LHCN-M2 (cell line): ENCODE data around the gene NNMT. TPM values are rescaled to one million over a fixed set of nuclear protein-coding genes. Genes with fewer than 3 reads are reported as not detected.

Source experiments
- DNase-seq: peaks from one replicate; pipeline ENCODE4 v3.0.0-alpha.2; 2012; ENCODE audit warnings: low read depth
- polyA plus RNA-seq: library from polyadenylated mRNA; unstranded; fragments of >200 nt; gene quantifications from one replicate; pipeline ENCODE4 v1.2.1, GENCODE V29; 2012; ENCODE audit warnings: missing spikeins
- total RNA-seq: library from RNA; depleted of rRNA; stranded (reverse); fragments of >200 nt; gene quantifications from 2 replicates; pipeline ENCODE4 v1.2.3, GENCODE V29; 2014; rRNA removed

The NNMT gene
- total RNA-seq, result 759 and 1,139 TPM in 2 replicates
- 1,047 TPM for polyA plus RNA-seq

- peak; percentile 99 for DNase-seq
Observed at GRCh38 chr11:114295676-114296604, at the start of gene NNMT. Gene NNMT (plus strand): TSS chr11:114296399. CDS start chr11:114296557, 158 bp downstream.

DNA sequence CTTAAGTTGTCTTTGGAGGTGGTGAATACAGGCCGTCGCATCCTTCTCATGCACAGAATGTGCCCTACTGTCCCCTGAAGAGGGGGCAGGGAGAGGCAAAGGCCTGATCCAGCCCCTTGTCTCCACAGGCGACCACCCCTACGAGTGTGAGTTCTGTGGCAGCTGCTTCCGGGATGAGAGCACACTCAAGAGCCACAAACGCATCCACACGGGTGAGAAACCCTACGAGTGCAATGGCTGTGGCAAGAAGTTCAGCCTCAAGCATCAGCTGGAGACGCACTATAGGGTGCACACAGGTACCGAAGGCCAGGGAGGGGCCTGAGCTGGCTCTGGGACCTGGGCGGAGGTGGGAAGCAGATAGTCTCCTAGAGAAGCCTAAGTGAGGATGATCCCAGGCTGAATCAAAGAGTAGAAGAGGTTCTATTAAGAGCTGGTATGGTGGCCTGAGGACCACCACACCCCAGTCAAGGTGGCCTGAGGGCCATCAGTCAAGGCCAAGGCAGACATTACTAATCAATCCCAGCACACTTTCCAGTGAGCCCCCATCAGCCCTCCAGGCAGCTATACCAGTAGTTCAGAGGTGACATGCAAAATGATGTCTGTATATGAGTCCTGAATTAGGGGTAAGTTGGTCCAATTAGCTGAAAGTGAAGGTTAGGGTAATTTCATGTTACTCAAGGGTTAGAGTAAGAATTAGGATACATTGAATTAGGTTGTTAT, 49.0 kb upstream of the NNMT start:
- no peak for DNase-seq

GRCh38 chr11:114250180-114250579, 46.0 kb upstream of the NNMT start:
- DNase-seq, result no peak

DNA sequence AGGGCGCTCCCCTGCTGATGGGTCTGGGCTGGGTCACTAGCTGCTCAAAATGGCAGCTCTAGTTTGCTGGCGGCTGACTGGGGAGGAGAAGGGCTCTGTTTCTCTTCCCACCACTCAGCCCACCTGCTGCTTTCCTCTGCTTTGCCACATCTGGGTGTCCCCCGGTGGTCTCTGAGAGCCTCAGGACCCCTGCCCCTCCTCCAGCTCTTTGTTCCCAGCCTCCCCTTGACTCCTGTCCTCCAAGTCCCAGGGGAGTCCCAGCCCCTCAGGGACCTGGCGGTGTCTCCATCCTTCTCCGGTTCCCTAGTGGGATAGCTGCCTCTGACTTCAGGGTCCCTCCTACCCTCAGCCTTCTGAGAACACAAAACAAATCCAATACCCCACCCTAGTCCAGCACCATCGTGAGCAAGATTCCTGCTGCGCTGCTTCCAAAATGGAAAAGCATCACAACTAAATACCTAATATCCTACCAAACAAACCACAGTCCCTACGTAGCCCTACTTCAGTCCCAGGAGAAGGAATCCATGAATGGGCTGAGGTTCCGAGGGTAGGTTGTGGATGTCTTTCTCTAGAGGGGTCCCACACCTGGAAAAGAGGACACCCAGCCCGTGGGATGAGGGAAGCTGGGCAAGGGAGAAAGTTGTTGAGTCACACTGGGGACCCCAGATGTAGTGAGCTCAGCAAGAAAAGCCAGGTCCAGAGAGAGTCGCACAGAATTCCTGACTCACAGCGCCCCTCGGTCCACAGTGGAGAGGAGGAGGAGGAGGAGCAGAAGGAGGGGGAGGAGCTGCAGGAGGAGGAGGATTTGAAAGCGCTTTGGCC, 45.0 kb upstream of the NNMT start:
- no peak for DNase-seq

DNA sequence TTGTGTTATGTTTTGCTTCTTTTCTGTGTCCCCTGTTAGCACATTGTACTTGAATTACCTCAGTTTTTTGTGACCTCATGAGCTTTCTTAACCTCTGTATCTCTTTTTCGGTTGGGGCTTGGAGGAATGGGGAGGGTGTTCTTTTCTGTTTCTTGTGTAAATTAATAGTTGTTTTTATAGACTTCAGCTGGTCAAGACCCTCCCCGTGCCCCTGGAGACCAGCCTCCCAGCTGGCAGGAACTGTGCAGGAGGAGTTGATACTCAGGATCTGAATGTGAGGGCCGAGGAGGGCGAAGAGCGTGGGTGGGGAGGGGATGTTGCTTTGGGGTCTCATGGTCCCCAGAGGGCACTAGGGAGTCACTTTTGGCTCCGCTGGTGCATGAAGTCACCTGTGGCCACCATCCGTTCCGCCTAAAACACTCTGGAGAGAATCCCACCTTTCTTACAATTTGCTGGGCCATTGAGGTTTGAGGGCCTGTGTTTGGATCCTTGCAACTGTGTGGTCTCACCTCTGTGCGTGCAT, 44.3 kb upstream of the NNMT start:
- no peak for DNase-seq

- no peak for DNase-seq
Observed at GRCh38 chr11:114252767-114253166, 43.4 kb upstream of the NNMT start.

GRCh38 chr11:114253771-114254170, 42.4 kb upstream of the NNMT start:
- no peak for DNase-seq

DNA sequence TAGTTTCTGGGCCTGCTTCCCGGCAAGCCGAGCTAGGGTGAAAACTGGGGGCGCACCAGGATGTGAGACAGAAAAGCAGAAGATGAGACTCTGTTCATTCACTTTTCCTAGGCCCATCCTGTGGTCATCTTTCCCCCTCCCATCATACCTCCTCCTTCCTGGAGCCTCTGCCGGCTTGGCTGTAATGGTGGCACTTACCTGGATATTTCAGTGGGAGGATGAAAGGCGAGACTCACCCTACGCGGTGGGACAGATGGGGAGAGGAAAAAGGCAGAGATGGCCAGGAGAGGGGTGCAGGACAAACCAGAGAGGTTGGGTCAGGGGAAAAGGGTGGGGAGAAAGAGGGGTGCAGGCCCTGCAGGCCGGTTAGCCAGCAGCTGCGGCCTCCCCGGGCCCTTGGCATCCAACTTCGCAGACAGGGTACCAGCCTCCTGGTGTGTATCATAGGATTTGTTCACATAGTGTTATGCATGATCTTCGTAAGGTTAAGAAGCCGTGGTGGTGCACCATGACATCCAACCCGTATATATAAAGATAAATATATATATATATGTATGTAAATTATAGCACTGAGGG, 41.5 kb upstream of the NNMT start:
- no peak for DNase-seq

- no peak for DNase-seq
Observed at GRCh38 chr11:114255289-114255688, 40.9 kb upstream of the NNMT start.

DNA sequence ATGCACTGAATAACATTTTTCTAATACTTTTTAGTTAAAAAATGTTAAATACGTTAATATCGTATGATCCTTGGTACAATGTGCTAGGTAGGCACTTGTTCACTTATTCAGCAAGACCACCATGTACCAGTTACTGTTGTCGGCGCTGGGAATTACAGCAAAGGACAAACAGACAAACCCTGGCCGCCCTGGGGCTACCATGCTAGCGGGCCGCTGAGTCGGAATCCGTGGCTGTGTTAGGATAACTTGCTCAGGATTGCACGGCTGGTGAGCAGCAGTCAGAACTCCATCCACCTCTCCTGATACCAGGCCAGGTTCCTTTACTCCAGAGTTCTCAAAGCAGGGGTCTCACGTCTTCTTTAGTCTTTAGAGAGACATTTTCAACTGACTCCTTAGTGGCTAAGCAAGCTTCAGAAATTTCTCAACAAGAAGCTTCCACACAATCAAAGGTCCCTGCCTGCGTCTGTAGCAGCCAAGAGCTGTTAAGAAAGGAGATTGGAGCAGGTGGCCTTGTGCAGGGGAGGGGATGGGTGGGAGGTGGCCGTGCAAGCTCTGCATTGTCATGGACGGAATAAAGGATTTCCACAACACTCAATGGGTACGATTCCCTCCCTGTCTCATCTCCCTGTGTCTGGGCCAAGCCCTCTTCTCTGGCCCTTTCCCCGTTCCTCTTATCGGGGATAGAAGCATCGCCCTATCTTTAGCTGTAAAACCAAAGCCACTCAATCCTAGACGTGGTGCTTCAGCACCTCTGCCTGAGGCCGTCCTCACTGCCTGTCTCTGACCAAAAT, 39.8 kb upstream of the NNMT start:
- no peak for DNase-seq

GRCh38 chr11:114256967-114257286, 39.3 kb upstream of the NNMT start:
- DNase-seq, result no peak

GRCh38 chr11:114257621-114258558, 38.3 kb upstream of the NNMT start:
- peak; percentile 28 for DNase-seq

DNA sequence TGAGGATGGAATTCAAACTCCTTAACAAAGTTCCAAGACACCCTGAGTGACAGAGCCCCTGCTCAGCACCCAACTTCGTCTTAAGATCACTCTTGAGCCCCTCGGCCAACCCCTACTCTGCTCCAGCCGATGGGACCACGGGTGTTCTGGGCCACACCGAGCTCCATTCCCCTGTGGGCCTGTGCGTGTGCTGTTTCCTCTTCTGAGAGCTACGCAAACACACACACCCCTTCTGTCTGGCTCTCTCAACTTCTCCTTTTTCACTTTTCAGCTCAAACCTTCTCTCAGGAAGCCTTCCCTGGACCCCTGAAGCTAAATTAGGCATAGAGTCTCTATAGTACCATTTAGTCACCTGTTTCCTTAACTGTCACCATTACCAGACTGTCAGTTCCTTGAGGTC, 37.5 kb upstream of the NNMT start:
- no peak for DNase-seq

DNA sequence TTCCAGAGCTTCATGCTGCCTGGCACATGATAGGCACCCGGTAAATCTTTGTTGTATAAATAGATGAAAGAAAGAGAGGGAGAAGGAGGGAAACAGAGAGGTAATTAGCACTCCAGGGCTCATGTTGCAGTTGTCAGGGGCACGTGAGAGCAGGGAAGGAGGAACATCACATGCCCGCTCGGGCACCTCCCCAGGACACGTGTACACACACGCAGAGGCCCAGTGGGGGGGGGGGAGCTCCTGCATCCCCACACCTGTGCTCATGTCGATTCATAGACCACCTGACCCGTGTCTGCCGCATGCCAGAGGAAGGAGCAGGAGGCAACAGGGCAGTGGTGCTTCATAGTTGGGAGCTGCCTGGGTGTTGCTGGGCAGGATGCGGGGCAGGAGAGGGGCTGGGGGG, 37.1 kb upstream of the NNMT start:
- no peak for DNase-seq

DNA sequence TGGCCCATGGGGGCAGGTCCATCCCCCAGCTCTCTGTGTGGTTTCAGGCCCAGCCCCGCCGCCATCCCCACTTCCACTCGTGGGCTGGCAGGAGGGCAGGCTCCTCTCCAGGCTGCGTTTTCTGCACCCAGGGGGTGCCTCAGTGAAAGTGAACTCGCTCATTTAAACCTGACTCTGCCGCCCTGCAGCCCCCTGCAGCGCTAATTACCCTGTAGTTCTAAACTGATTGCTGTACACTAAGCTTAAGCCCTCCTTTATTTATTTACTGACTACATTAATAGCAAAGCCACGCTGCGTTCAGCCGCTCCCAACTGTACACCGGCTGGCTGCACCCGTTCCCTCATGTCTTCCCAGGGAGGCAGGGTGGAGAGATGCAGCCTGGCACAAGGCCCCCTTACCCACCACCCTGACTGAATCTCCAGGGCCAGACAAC, 36.6 kb upstream of the NNMT start:
- DNase-seq, result no peak

DNA sequence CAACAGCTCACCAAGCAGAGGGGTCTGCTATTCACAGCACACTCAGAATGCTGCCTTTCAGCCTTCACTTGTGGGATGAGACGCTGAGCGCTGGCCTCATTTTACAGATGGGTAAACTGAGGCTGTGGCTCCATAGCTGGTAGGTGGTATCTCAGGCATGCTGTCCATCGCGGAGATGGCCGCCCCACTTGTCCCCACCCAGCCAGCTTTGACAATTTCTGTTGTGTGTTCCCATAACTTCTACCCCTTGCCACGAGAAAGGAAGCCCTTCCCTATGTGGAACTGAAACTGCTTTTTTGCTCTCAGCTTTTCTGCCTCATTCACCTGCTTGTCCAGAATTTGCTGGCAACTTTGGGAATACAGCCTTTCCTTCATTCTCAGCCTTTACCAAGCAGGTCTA, 36.1 kb upstream of the NNMT start:
- DNase-seq, result no peak

DNA sequence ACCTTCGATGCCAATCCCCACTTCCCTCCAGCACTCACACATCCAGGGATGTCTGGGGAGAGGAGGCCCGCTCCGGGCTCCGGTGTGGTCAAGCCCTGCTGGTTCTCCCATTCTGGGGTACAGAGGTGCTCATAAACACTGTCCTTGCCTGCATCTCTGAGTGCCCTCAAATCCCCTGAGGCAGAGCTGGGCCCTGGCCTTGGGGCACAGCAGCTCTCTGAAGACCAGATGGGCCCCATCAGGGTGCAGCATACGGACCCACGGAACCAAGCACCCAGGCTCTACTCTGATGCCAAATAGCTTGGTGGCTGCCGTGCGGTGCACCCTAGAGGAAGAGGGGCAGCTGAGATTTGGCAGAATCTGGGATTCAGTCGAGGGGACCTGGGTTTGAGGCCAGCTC, 35.7 kb upstream of the NNMT start:
- no peak for DNase-seq

DNA sequence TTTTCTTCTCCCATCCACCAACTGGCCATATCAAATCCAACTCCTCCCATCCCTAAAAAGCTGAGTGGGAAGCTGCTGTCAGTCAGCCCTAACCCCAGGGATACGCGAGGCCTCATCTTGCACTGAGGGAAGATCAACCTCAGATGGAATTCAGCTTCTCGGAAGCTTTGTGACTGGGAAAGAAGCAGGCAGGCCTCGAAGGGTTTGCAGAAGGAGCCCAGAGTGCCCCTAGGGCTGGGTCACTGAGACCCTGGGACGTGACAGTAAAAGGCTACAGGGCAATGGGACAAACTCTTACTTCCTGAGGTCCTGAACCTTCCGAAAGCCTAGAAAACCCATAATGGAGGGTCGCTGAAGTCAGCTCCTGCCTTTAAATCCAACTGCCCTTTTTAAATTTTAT, 34.4 kb upstream of the NNMT start:
- no peak for DNase-seq
